ENCODE measurements around the gene CST9. TPM values are rescaled to one million over a fixed set of nuclear protein-coding genes. Genes with fewer than 3 reads are reported as not detected.
A peak's percentile ranks its signal among the peaks of the same experiment; 100 is the strongest.
"Not testable (repeated sequence)": the region's sequence is repeated elsewhere in the genome, so short reads cannot be mapped to it uniquely, and the experiment has no call there.

Gene CST9
- total RNA-seq, 1 donor from 2014 or later = not detected

GRCh38 chr20:23636908-23637281, 31.2 kb upstream of the CST9 start:
- Mint-ChIP-seq H3K4me1 (ENCODE audit: unreplicated experiment) (peaks cover 9% of the 10 kb centered on the region), H3K27ac (peak overlapping the region; percentile 88), H3K9me3 (no peaks in the 10 kb centered on the region), H3K36me3 (peaks cover 7% of the 10 kb centered on the region), H3K4me3 (peak overlapping the region; percentile 91), H3K27me3 (no peaks in the 10 kb centered on the region)
- no peak for TF ChIP-seq CTCF (conservative IDR thresholded peaks at IDR 0.05)
- no peak for DNase-seq (ENCODE audit: extremely low spot score, unreplicated experiment)

GRCh38 chr20:23636182-23636907, 30.6 kb upstream of the CST9 start:
- peak overlapping the region; percentile 88 for H3K27ac Mint-ChIP-seq
- no peak for TF ChIP-seq CTCF (conservative IDR thresholded peaks at IDR 0.05)

DNA sequence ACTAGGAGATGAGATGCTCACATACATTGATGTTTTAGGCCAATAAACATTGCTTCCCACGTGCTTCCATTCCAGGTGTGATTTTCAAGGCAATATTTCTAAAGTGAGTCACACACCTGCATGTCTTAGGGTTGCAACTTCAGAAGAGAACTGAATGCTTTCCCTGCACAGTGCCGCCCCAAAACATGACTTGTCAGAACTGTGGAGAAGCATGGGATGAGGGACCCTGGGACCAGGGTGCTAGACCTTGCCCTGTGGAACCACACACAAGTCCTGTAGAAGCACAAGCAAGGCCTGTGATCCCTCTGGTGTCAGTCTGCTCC, 30.0 kb upstream of the CST9 start:
- not testable (repeated sequence) for H3K4me1 Mint-ChIP-seq (ENCODE audit: unreplicated experiment); H3K9me3 Mint-ChIP-seq; H3K27me3 Mint-ChIP-seq; DNase-seq (ENCODE audit: extremely low spot score, unreplicated experiment); H3K27ac Mint-ChIP-seq; H3K36me3 Mint-ChIP-seq
- peak overlapping the region; percentile 91 for H3K4me3 Mint-ChIP-seq

More at GRCh38 chr20:23636182-23636907, 30.6 kb upstream of the CST9 start:
- Mint-ChIP-seq H3K27me3 (no peaks in the 10 kb centered on the region), H3K4me3 (peak overlapping the region; percentile 91), H3K9me3 (no peaks in the 10 kb centered on the region), H3K4me1 (ENCODE audit: unreplicated experiment) (peaks cover 9% of the 10 kb centered on the region), H3K36me3 (peaks cover 7% of the 10 kb centered on the region)
- DNase-seq (ENCODE audit: extremely low spot score, unreplicated experiment) = no peak

DNA sequence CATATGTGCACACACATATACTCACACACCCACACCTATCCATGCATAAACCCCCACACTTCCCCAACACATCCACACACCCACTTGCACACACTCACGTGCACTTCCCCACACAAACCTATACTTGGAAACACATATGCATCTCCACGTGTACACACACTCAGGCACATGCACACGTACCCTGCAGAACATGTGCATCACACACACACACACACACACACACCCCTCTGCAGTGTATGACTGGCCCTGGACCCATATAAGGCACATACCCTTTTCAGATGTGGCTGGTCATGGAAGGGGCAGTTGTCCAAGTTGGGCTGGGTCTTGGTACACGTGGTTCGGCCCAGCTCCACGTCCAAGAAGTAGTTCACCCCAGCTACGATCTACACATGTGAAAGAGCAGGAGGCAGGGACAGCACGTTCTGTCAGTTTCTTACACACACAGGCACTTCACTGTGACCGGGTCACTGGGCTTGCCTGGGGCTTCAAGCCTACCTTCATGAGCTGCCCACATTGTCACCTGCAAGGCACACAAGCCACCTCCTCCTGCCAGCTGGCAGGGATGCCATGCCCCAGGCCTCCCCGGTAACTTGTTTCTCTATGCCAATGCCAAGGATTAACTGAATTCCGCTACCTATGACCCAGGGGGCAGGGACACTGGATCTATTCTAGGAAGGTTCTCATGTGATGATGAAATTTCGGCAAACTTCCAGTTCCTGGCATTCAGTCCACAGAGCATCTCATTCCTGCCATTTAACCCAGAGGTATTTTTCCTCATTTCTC, 29.5 kb upstream of the CST9 start:
- no peak for DNase-seq (ENCODE audit: extremely low spot score, unreplicated experiment)
- Mint-ChIP-seq H3K36me3 (peaks cover 7% of the 10 kb centered on the region), H3K4me3 (peak overlapping the region; percentile 91), H3K4me1 (ENCODE audit: unreplicated experiment) (peaks cover 9% of the 10 kb centered on the region), H3K9me3 (no peaks in the 10 kb centered on the region), H3K27me3 (no peaks in the 10 kb centered on the region), H3K27ac (no peak overlapping the region)
- no peak for TF ChIP-seq CTCF (conservative IDR thresholded peaks at IDR 0.05)

- no peaks in the 10 kb centered on the region for H3K9me3 Mint-ChIP-seq
- DNase-seq (ENCODE audit: extremely low spot score, unreplicated experiment) = no peak
- no peak overlapping the region for H3K4me3 Mint-ChIP-seq
- peaks cover 7% of the 10 kb centered on the region for H3K36me3 Mint-ChIP-seq
- no peak for TF ChIP-seq CTCF (conservative IDR thresholded peaks at IDR 0.05)
- peak overlapping the region; percentile 3 for H3K27ac Mint-ChIP-seq
- H3K4me1 Mint-ChIP-seq (ENCODE audit: unreplicated experiment) = peaks cover 9% of the 10 kb centered on the region
- H3K27me3 Mint-ChIP-seq = no peaks in the 10 kb centered on the region
Observed at GRCh38 chr20:23634044-23634801, 28.5 kb upstream of the CST9 start.
